Adrenal gland (tissue), 12 donors: ENCODE data around the gene NUP50. TPM values are rescaled to one million over a fixed set of nuclear protein-coding genes. Genes with fewer than 3 reads are reported as not detected.

Experiments used
- DNase-seq, 7 donors: peaks; one replicate each; pipeline ENCODE4 v3.0.0-alpha.2; 2019 to 2020
- H3K27ac ChIP-seq, 5 donors: fragments of 200-600 bp; sonication (generic) in 4 of 5; 1 replicate in 3 of 5; 2 replicates in 2 of 5; pipeline versions ENCODE4 v1.5.1 to v1.8.0; 2016 to 2020; ENCODE audit warnings: mild to moderate bottlenecking in 1 of 5
- H3K27me3 ChIP-seq: fragments of 200-600 bp; 2 replicates; pipeline ENCODE4 v1.8.0; 2021
- H3K36me3 ChIP-seq, 2 donors: fragments of 200-600 bp; replicated peaks in 1 of 2; 1 replicate in 1 of 2; 2 replicates in 1 of 2; pipeline versions ENCODE4 v1.5.1 to v1.8.0; 2018 to 2022
- H3K4me1 ChIP-seq, 2 donors: fragments of 200-600 bp; replicated peaks in 1 of 2; 1 replicate in 1 of 2; 2 replicates in 1 of 2; pipeline versions ENCODE4 v1.5.1 to v1.8.0; 2018 to 2021
- H3K4me3 ChIP-seq, 4 donors: fragments of 200-600 bp; sonication (generic) in 3 of 4; one replicate each; pipeline ENCODE4 v1.5.1; 2016 to 2018
- H3K9me3 ChIP-seq, 3 donors: fragments of 200-600 bp; sonication (generic) in 1 of 3; replicated peaks in 1 of 3; 1 replicate in 2 of 3; 2 replicates in 1 of 3; pipeline versions ENCODE4 v1.5.1 to v1.8.0; 2016 to 2021
- CTCF ChIP-seq, 6 experiments: fragments of 450-650 bp in 4 of 6; fragments of 200-600 bp in 2 of 6; sonication (generic) in 1 of 6; IDR thresholded peaks; 1 replicate in 5 of 6; 2 replicates in 1 of 6; pipeline versions ENCODE4 v1.5.1 to v1.8.0; 2016 to 2021; ENCODE audit warnings: antibody characterized with exemption in 6 of 6, mild to moderate bottlenecking in 2 of 6, moderate library complexity in 1 of 6
- POLR2A ChIP-seq, 2 donors: fragments of 450-650 bp; IDR thresholded peaks; one replicate each; pipeline ENCODE4 v1.6.1; 2017; ENCODE audit warnings: antibody characterized with exemption in 2 of 2, mild to moderate bottlenecking in 2 of 2, moderate library complexity in 1 of 2
- WGBS, 4 donors: extraction: QIAGEN DNeasy Blood & Tissue Kit in 2 of 4; methylation state at CpG; one replicate each; pipeline versions ENCODE4 v1.1.5 to v1.1.7; 2013 to 2017; 5-methylcytosine and 5-hydroxymethylcytosine counted together
- intact Hi-C, 2 donors: fragments of 100-400 bp; cut with DNase I; formaldehyde crosslinking; loops; one replicate each; pipeline versions ENCODE4 v1.14.1 to v1.15.0; 2022 to 2023
- polyA plus RNA-seq, 3 donors: library from polyadenylated mRNA; stranded (reverse); fragments of 200-250 nt in 2 of 3; fragments of 350-450 nt in 1 of 3; fragmentation: Illumina TruSeq in 1 of 3; extraction: RNeasy Lipid Tissue Mini Kit (QIAGEN cat#74804) in 1 of 3; gene quantifications; one replicate each; pipeline ENCODE4 v1.2.3, GENCODE V29; 2013 to 2014
- total RNA-seq, 9 donors: library from RNA; depleted of rRNA in 4 of 9; stranded (reverse); fragments of >200 nt in 4 of 9; fragments of 120-200 nt in 1 of 9; fragmentation: NEBNext Ultra II Directional in 1 of 9; extraction: Animal tissue kit (Norgen Biotek cat#: 25700) in 1 of 9; gene quantifications; one replicate each; pipeline versions ENCODE4 v1.1.0 to v1.2.4, GENCODE V29; 2013 to 2023
- donor health status: healthy with polysubstance abuse.
- donor health status: Bipolar disorder and iron deficiency.
- donor health status: DM: yes; HTN: yes; CAD: no.
- donor health status: DM: no; HTN: no; CAD: no.
- donor health status: DM: no; HTN: no; CAD: no.
- donor health status: DM: yes; HTN: yes; CAD: no.

The NUP50 gene
- total and polyA plus RNA-seq, 12 donors, result 14.9 to 126 (median 64.6) TPM

GRCh38 chr22:45216133-45217003, 52.6 kb downstream of the NUP50 start:
- H3K36me3 ChIP-seq, result no peaks in the 10 kb centered on the region
- H3K27me3 ChIP-seq, result no peaks in the 10 kb centered on the region
- H3K4me1 ChIP-seq, result peaks cover 16 to 17% of the 10 kb centered on the region in 2 donors
- WGBS, 4 donors, result 55 to 70% (median 64%) methylated on average over 22 of the region's 22 CpGs
- H3K27ac ChIP-seq, result no peak overlapping the region
- no peak for TF ChIP-seq CTCF (IDR thresholded peaks at IDR 0.05)
- TF ChIP-seq POLR2A (IDR thresholded peaks at IDR 0.05), result no peak
- peak in 1 of 7 donors; percentile 7 for DNase-seq
- no peak overlapping the region for H3K4me3 ChIP-seq
- intact Hi-C loops, result no loop called here
- no peaks in the 10 kb centered on the region for H3K9me3 ChIP-seq

GRCh38 chr22:45217345-45217744, 53.6 kb downstream of the NUP50 start:
- Histone ChIP-seq H3K27ac (no peak overlapping the region), H3K4me1 (peaks cover 6 to 9% of the 10 kb centered on the region in 2 donors), H3K9me3 (no peaks in the 10 kb centered on the region), H3K4me3 (no peak overlapping the region), H3K36me3 (no peaks in the 10 kb centered on the region), H3K27me3 (no peaks in the 10 kb centered on the region)
- 89 to 95% (median 91%) methylated on average over 6 of the region's 6 CpGs for WGBS, 4 donors
- DNase-seq, result no peak
- TF ChIP-seq CTCF (IDR thresholded peaks at IDR 0.05), result no peak
- intact Hi-C loops, result no loop called here

GRCh38 chr22:45217806-45218205, 54.1 kb downstream of the NUP50 start:
- no peaks in the 10 kb centered on the region for H3K27me3 ChIP-seq
- intact Hi-C loops, result no loop called here
- no peak for DNase-seq
- TF ChIP-seq POLR2A (IDR thresholded peaks at IDR 0.05) (no peak), CTCF (IDR thresholded peaks at IDR 0.05) (no peak)
- H3K27ac ChIP-seq, result no peak overlapping the region
- no peaks in the 10 kb centered on the region for H3K36me3 ChIP-seq
- no peaks in the 10 kb centered on the region for H3K9me3 ChIP-seq
- H3K4me1 ChIP-seq, result peaks cover 4 to 6% of the 10 kb centered on the region in 2 donors
- H3K4me3 ChIP-seq, result no peak overlapping the region
- WGBS, 4 donors, result 92 to 95% (median 94%) methylated on average over 13 to 14 of the region's 14 CpGs

- no peaks in the 10 kb centered on the region for H3K36me3 ChIP-seq
- H3K9me3 ChIP-seq, result no peaks in the 10 kb centered on the region
- no peak for DNase-seq
- TF ChIP-seq CTCF (IDR thresholded peaks at IDR 0.05), result no peak
- intact Hi-C loops, result no loop called here
- 70 to 83% (median 81%) methylated on average over 9 of the region's 9 CpGs for WGBS, 4 donors
- no peak overlapping the region for H3K27ac ChIP-seq
- H3K4me3 ChIP-seq, result no peak overlapping the region
- peaks cover 5% of the 10 kb centered on the region in 2 donors for H3K4me1 ChIP-seq
- no peaks in the 10 kb centered on the region for H3K27me3 ChIP-seq
Measured at GRCh38 chr22:45218976-45219375, 55.3 kb downstream of the NUP50 start.
